Spleen (tissue), 11 donors: Measurements from ENCODE around the gene RSPO1. TPM values are rescaled to one million over a fixed set of nuclear protein-coding genes. Genes with fewer than 3 reads are reported as not detected.

Experiments used
- DNase-seq: peaks from one replicate; pipeline ENCODE4 v3.0.0-alpha.2; 2020
- H3K27ac ChIP-seq, 8 donors: fragments of 200-600 bp; sonication (generic) in 7 of 8; 1 replicate in 4 of 8; 2 replicates in 4 of 8; pipeline versions ENCODE4 v1.5.0 to v1.8.0; 2016 to 2021; ENCODE audit warnings: inconsistent platforms in 4 of 8, mild to moderate bottlenecking in 4 of 8, moderate library complexity in 1 of 8
- H3K27me3 ChIP-seq, 7 donors: fragments of 200-600 bp; sonication (generic) in 6 of 7; replicated peaks in 1 of 7; 1 replicate in 4 of 7; 2 replicates in 3 of 7; pipeline versions ENCODE4 v1.5.0 to v1.8.0; 2016 to 2021; ENCODE audit warnings: inconsistent platforms in 3 of 7, mild to moderate bottlenecking in 1 of 7
- H3K36me3 ChIP-seq, 6 donors: fragments of 200-600 bp; sonication (generic) in 5 of 6; 1 replicate in 4 of 6; 2 replicates in 2 of 6; pipeline versions ENCODE4 v1.5.0 to v1.8.0; 2016 to 2021; ENCODE audit warnings: inconsistent platforms in 2 of 6
- H3K4me1 ChIP-seq, 6 donors: fragments of 200-600 bp; sonication (generic) in 5 of 6; 1 replicate in 3 of 6; 2 replicates in 3 of 6; pipeline versions ENCODE4 v1.5.0 to v1.8.0; 2016 to 2021; ENCODE audit warnings: inconsistent platforms in 3 of 6
- H3K4me3 ChIP-seq, 8 donors: fragments of 200-600 bp; sonication (generic) in 7 of 8; 1 replicate in 4 of 8; 2 replicates in 4 of 8; pipeline versions ENCODE4 v1.5.0 to v1.8.0; 2016 to 2021; ENCODE audit warnings: inconsistent platforms in 4 of 8, mild to moderate bottlenecking in 4 of 8, moderate library complexity in 2 of 8
- H3K9me3 ChIP-seq, 8 donors: fragments of 200-600 bp; sonication (generic) in 7 of 8; 1 replicate in 4 of 8; 2 replicates in 4 of 8; pipeline versions ENCODE4 v1.5.0 to v1.8.0; 2016 to 2021; ENCODE audit warnings: inconsistent platforms in 4 of 8
- CTCF ChIP-seq, 11 experiments: fragments of 200-600 bp in 7 of 11; fragments of 450-650 bp in 4 of 11; sonication (generic) in 4 of 11; IDR thresholded peaks in 8 of 11; conservative IDR thresholded peaks in 3 of 11; 1 replicate in 7 of 11; 2 replicates in 4 of 11; pipeline versions ENCODE4 v1.4.0 to v1.8.0; 2016 to 2021; ENCODE audit warnings: antibody characterized with exemption in 11 of 11, inconsistent platforms in 4 of 11, mild to moderate bottlenecking in 1 of 11
- POLR2A ChIP-seq, 3 donors: fragments of 450-650 bp; IDR thresholded peaks; one replicate each; pipeline ENCODE4 v1.5.1; 2017; ENCODE audit warnings: antibody characterized with exemption in 3 of 3, mild to moderate bottlenecking in 1 of 3
- POLR2AphosphoS5 ChIP-seq, 3 donors: sonication (generic); formaldehyde crosslinking; IDR thresholded peaks; one replicate each; pipeline ENCODE4 v1.5.1; 2017; ENCODE audit warnings: antibody characterized with exemption in 3 of 3
- WGBS, 5 donors: extraction: QIAGEN DNeasy Blood & Tissue Kit in 3 of 5; methylation state at CpG; one replicate each; pipeline versions ENCODE4 v1.1.5 to v1.1.7; 2013 to 2018; 5-methylcytosine and 5-hydroxymethylcytosine counted together
- intact Hi-C: fragments of 100-400 bp; cut with DNase I; formaldehyde crosslinking; loops from one replicate; pipeline ENCODE4 v1.15.0; 2023; ENCODE audit warnings: low total_unique reads
- polyA plus RNA-seq, 3 donors: library from polyadenylated mRNA; stranded (reverse); fragments of 200-250 nt; gene quantifications; one replicate each; pipeline ENCODE4 v1.2.1, GENCODE V29; 2013
- total RNA-seq, 7 donors: library from RNA; depleted of rRNA in 3 of 7; stranded (reverse); fragments of >200 nt in 3 of 7; fragmentation: NEBNext Ultra II Directional in 4 of 7; extraction: Animal tissue kit (Norgen Biotek cat#: 25700) in 4 of 7; gene quantifications; one replicate each; pipeline versions ENCODE4 v1.1.0 to v1.2.1, GENCODE V29; 2016 to 2021
- donor health status: healthy with polysubstance abuse.
- donor health status: DM: no; HTN: no; CAD: no; lungs with moderate emphysema.
- donor health status: DM: no; HTN: no; CAD: no.
- donor health status: Bipolar disorder and iron deficiency.
- donor health status: healthy.
- donor health status: DM: no; HTN: no; CAD: no.
- donor health status: DM: yes; HTN: yes; CAD: no.

RSPO1 gene
- total and polyA plus RNA-seq, 10 donors = 0.20 to 1.0 (median 0.48) TPM; not detected in 1

DNA sequence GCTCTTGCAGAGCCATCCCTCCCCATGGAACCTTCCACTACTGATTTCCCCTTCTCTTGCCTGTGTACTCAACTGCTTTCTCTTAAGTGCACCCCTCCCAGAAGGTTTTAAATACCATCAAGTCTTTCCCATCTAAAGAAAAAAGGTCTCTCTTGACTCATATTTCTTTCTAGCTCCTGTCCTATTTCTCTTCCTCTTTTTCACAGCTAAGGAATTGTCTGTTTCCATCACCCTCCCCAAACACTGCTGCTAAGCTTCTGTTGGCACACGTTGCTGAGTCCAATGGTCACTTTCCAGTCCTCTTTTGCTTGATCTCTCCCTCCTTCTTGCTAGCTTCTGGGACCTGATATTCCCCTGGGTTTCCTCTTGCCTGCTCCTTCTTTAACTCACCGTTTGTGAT, 25.7 kb downstream of the RSPO1 start:
- H3K36me3 ChIP-seq = no peaks in the 10 kb centered on the region
- no peak overlapping the region for H3K27ac ChIP-seq
- H3K27me3 ChIP-seq = peaks cover 0 to 12% (median 0%) of the 10 kb centered on the region in 7 donors
- H3K4me3 ChIP-seq = no peak overlapping the region
- intact Hi-C loops = no loop called here
- TF ChIP-seq CTCF (IDR thresholded peaks at IDR 0.05 in 8 of 11, conservative IDR thresholded peaks at IDR 0.05 in 3 of 11) (no peak), POLR2AphosphoS5 (IDR thresholded peaks at IDR 0.05) (no peak), POLR2A (IDR thresholded peaks at IDR 0.05) (no peak)
- 29 to 49% (median 36%) methylated on average over 2 of the region's 2 CpGs for WGBS, 5 donors
- H3K4me1 ChIP-seq = peaks cover 0 to 12% (median 0%) of the 10 kb centered on the region in 6 donors
- H3K9me3 ChIP-seq = no peaks in the 10 kb centered on the region
- DNase-seq = no peak

DNA sequence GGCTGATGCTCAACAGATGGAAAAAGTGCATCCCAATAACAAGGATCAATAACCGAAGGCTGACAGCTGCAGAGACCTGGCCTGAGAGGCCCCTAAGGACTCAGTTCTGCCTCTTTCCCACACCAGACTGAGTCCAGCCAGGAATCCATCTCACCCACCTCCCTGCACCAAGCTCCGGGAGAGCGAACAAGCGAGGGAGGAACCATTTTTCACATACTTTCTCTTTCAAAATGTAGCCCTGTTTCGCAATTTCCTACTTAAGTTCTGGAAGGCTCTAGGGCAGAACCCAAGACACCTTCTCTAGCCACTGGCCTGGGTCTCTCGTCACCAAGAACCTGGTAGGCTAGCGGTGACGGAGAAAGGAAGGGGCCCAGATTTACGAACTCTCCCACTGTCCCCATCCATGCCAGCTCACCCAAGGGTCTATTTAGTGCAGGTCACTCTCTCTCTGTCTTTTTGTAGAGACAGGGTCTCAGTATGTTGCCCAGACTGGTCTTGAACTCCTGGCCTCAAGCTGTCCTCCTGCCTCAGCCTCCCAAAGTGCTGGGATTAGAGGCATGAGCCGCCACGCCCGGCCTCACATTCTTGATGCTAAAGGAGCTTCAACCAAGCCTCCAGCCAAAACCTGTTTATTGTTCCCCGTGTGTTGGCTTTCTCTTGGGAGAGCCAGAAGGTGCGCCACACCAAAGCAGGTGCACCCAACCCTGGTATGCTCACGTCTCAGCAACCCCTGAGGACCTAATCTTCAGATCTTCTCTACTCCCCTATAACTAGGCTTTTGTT, 28.0 kb downstream of the RSPO1 start:
- peak overlapping the region in 4 of 8 donors; percentile 30 to 70 (median 36) for H3K27ac ChIP-seq
- peak overlapping the region in 1 of 8 donors; percentile 38 for H3K4me3 ChIP-seq
- intact Hi-C loops = no loop called here
- H3K27me3 ChIP-seq = peaks cover 0 to 5% (median 0%) of the 10 kb centered on the region in 7 donors
- H3K4me1 ChIP-seq = peaks cover 0 to 17% (median 3%) of the 10 kb centered on the region in 6 donors
- 67 to 80% (median 74%) methylated on average over 15 of the region's 15 CpGs for WGBS, 5 donors
- no peaks in the 10 kb centered on the region for H3K36me3 ChIP-seq
- TF ChIP-seq CTCF (IDR thresholded peaks at IDR 0.05 in 8 of 11, conservative IDR thresholded peaks at IDR 0.05 in 3 of 11) (no peak), POLR2A (IDR thresholded peaks at IDR 0.05) (no peak), POLR2AphosphoS5 (IDR thresholded peaks at IDR 0.05) (no peak)
- no peaks in the 10 kb centered on the region for H3K9me3 ChIP-seq
- no peak for DNase-seq

DNA sequence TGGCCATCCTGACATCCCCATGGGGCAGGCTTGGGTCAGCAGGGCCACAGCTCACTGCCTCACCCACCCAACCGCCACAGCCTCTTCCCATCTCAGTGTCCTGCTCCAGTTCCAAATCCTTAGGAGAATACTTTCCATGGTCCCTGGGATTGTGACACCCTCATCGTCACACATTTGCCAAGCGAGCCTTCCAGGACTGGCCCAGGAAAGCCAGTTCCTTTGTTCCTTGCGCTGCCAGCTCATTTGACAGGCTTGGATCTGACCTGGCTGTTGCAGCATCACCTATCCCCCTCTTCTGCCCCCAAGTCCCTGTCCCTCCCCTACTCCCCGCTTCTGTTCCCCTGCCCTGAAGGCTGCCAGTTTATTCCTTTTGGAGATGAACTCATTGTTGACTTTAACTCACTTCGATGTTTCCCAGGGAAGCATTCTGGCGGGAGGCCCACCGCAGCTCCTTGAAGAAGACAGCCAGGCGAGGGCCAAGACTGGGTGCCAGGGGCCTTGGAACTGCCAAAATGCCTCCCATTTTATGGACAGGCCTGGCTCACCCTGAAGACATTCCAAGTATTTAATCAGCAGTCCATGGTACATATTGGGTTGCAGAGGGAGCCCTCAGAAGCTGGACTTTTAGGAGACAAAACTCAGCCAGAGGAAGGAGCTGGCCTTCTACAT, 28.8 kb downstream of the RSPO1 start:
- peaks cover 0 to 5% (median 0%) of the 10 kb centered on the region in 7 donors for H3K27me3 ChIP-seq
- intact Hi-C loops = loop anchor here (2.0 kb wide), 1 partner anchor 77 kb away; no protein-coding TSS in a partner anchor
- H3K36me3 ChIP-seq = no peaks in the 10 kb centered on the region
- H3K4me3 ChIP-seq = peak overlapping the region in 1 of 8 donors; percentile 38
- H3K9me3 ChIP-seq = no peaks in the 10 kb centered on the region
- 87 to 92% (median 88%) methylated on average over 9 of the region's 9 CpGs for WGBS, 5 donors
- H3K27ac ChIP-seq = peak overlapping the region in 4 of 8 donors; percentile 30 to 70 (median 36)
- no peak for DNase-seq
- peaks cover 0 to 17% (median 3%) of the 10 kb centered on the region in 6 donors for H3K4me1 ChIP-seq
- TF ChIP-seq CTCF (IDR thresholded peaks at IDR 0.05 in 8 of 11, conservative IDR thresholded peaks at IDR 0.05 in 3 of 11) (no peak), POLR2AphosphoS5 (IDR thresholded peaks at IDR 0.05) (no peak), POLR2A (IDR thresholded peaks at IDR 0.05) (no peak)
